ENCODE measurements around the gene ANKH. TPM values are rescaled to one million over a fixed set of nuclear protein-coding genes. Genes with fewer than 3 reads are reported as not detected.

ANKH gene
- polyA plus RNA-seq, 1 donor from 2014 or later, result 9.9 TPM

DNA sequence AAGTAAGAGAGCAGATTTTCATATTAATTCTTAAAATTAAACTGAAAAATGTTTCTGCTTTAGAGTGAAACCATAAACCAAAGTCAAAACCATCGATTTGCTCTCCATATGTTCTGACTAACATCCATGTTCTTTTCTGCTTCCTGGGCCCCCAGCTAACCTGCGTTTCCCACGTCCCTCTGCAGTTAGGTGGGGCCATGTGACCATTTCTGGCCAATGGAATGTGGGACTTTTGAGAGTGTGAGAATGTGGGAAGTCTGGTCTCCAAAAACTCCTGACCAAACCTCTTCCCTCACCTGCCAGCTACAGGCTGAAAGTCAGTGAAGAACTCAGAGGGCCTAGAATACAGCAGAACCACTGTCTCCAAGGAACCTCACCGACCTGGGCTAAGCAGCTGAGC lies 44.9 kb downstream of the ANKH start:
- Histone ChIP-seq H3K4me3 (ENCODE audit: low read length) (no peak overlapping the region), H3K9ac (ENCODE audit: low read length) (no peak overlapping the region), H4K20me1 (ENCODE audit: insufficient read depth) (no peaks in the 10 kb centered on the region), H3F3A (ENCODE audit: insufficient read depth, low read length, poor library complexity, severe bottlenecking) (no peaks in the 10 kb centered on the region), H3K27me3 (ENCODE audit: insufficient read depth, low read depth, low read length) (no peaks in the 10 kb centered on the region), H3K36me3 (ENCODE audit: insufficient read depth, low read length) (no peaks in the 10 kb centered on the region), H3K79me2 (replicated peaks; ENCODE audit: insufficient read depth, low read length) (no peaks in the 10 kb centered on the region), H3K9me2 (ENCODE audit: insufficient read depth, low read length) (no peaks in the 10 kb centered on the region), H3K4me2 (ENCODE audit: low read length) (no peak overlapping the region), H3K27ac (ENCODE audit: low read length) (no peak overlapping the region), H3K9me3 (ENCODE audit: low read length) (no peaks in the 10 kb centered on the region), H2AFZ (ENCODE audit: low read depth, low read length) (no peak overlapping the region)
- TF ChIP-seq RAD21 (conservative IDR thresholded peaks at IDR 0.05) (no peak), TAF1 (IDR thresholded peaks at IDR 0.05; ENCODE audit: low read depth) (no peak)

DNA sequence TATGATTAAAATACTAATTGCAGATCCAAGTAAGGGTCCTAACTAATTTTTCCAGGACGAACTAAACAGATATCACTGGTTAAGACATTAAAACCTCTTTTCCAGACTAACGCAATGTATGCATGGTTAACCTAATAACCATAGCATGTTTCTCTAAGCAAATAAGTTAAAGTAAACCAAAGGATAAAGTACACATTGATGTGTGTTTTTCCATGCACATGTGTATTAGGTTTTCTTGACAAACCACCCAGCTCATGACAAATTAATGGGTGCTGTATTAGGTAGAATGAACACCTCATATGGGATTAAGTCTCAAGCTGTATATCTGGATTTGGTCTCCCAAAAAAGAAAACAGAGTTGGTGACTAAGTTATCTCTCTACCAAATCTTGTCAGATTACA lies 45.6 kb downstream of the ANKH start:
- H4K20me1 ChIP-seq (ENCODE audit: insufficient read depth), result no peaks in the 10 kb centered on the region
- H3K9ac ChIP-seq (ENCODE audit: low read length), result no peak overlapping the region
- H3K9me3 ChIP-seq (ENCODE audit: low read length), result no peaks in the 10 kb centered on the region
- no peak overlapping the region for H3K4me2 ChIP-seq (ENCODE audit: low read length)
- H3K9me2 ChIP-seq (ENCODE audit: insufficient read depth, low read length), result no peaks in the 10 kb centered on the region
- TF ChIP-seq, protein P1, sequence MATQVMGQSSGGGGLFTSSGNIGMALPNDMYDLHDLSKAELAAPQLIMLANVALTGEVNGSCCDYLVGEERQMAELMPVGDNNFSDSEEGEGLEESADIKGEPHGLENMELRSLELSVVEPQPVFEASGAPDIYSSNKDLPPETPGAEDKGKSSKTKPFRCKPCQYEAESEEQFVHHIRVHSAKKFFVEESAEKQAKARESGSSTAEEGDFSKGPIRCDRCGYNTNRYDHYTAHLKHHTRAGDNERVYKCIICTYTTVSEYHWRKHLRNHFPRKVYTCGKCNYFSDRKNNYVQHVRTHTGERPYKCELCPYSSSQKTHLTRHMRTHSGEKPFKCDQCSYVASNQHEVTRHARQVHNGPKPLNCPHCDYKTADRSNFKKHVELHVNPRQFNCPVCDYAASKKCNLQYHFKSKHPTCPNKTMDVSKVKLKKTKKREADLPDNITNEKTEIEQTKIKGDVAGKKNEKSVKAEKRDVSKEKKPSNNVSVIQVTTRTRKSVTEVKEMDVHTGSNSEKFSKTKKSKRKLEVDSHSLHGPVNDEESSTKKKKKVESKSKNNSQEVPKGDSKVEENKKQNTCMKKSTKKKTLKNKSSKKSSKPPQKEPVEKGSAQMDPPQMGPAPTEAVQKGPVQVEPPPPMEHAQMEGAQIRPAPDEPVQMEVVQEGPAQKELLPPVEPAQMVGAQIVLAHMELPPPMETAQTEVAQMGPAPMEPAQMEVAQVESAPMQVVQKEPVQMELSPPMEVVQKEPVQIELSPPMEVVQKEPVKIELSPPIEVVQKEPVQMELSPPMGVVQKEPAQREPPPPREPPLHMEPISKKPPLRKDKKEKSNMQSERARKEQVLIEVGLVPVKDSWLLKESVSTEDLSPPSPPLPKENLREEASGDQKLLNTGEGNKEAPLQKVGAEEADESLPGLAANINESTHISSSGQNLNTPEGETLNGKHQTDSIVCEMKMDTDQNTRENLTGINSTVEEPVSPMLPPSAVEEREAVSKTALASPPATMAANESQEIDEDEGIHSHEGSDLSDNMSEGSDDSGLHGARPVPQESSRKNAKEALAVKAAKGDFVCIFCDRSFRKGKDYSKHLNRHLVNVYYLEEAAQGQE (IDR thresholded peaks at IDR 0.05; ENCODE audit: borderline replicate concordance), result no peak
- TF ChIP-seq RAD21 (conservative IDR thresholded peaks at IDR 0.05), result no peak
- TF ChIP-seq EP300 (conservative IDR thresholded peaks at IDR 0.05; ENCODE audit: poor library complexity, severe bottlenecking), result no peak
- no peak for TF ChIP-seq POLR2AphosphoS5 (IDR thresholded peaks at IDR 0.05)
- TF ChIP-seq SMC3 (conservative IDR thresholded peaks at IDR 0.05; ENCODE audit: poor library complexity), result no peak
- TF ChIP-seq, protein P2, sequence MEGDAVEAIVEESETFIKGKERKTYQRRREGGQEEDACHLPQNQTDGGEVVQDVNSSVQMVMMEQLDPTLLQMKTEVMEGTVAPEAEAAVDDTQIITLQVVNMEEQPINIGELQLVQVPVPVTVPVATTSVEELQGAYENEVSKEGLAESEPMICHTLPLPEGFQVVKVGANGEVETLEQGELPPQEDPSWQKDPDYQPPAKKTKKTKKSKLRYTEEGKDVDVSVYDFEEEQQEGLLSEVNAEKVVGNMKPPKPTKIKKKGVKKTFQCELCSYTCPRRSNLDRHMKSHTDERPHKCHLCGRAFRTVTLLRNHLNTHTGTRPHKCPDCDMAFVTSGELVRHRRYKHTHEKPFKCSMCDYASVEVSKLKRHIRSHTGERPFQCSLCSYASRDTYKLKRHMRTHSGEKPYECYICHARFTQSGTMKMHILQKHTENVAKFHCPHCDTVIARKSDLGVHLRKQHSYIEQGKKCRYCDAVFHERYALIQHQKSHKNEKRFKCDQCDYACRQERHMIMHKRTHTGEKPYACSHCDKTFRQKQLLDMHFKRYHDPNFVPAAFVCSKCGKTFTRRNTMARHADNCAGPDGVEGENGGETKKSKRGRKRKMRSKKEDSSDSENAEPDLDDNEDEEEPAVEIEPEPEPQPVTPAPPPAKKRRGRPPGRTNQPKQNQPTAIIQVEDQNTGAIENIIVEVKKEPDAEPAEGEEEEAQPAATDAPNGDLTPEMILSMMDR (IDR thresholded peaks at IDR 0.05; ENCODE audit: poor library complexity, severe bottlenecking), result no peak
- no peaks in the 10 kb centered on the region for H3K36me3 ChIP-seq (ENCODE audit: insufficient read depth, low read length)
- no peak overlapping the region for H2AFZ ChIP-seq (ENCODE audit: low read depth, low read length)
- no peaks in the 10 kb centered on the region for H3K79me2 ChIP-seq (replicated peaks; ENCODE audit: insufficient read depth, low read length)
- no peaks in the 10 kb centered on the region for H3K27me3 ChIP-seq (ENCODE audit: insufficient read depth, low read depth, low read length)
- no peaks in the 10 kb centered on the region for H3F3A ChIP-seq (ENCODE audit: insufficient read depth, low read length, poor library complexity, severe bottlenecking)
- no peak overlapping the region for H3K27ac ChIP-seq (ENCODE audit: low read length)
- no peak overlapping the region for H3K4me3 ChIP-seq (ENCODE audit: low read length)

DNA sequence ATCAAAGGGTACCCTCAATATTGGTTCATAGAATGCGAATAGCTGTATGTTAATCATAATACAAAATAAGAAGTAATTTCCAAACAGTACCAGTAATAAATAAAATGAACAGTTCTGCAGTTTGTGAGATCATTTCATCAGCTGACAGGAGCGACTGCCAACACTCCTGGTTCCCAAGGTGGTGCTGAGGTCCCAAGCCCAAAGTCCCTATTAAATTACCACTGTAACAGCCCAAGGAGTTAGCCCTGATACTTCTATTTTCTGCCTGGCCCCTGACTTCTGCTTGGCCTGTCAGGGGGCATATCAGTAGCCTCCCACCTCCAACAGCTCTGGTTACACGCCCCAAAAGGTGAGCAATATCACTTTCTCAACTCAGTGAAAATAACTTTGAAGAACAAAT lies 47.1 kb downstream of the ANKH start:
- no peak overlapping the region for H3K4me2 ChIP-seq (ENCODE audit: low read length)
- no peaks in the 10 kb centered on the region for H4K20me1 ChIP-seq (ENCODE audit: insufficient read depth)
- no peak for TF ChIP-seq RAD21 (conservative IDR thresholded peaks at IDR 0.05)
- no peak for TF ChIP-seq MXI1 (conservative IDR thresholded peaks at IDR 0.05; ENCODE audit: poor library complexity, severe bottlenecking)
- no peaks in the 10 kb centered on the region for H3K36me3 ChIP-seq (ENCODE audit: insufficient read depth, low read length)
- H3F3A ChIP-seq (ENCODE audit: insufficient read depth, low read length, poor library complexity, severe bottlenecking), result no peaks in the 10 kb centered on the region
- H3K4me3 ChIP-seq (ENCODE audit: low read length), result no peak overlapping the region
- H3K9me2 ChIP-seq (ENCODE audit: insufficient read depth, low read length), result no peaks in the 10 kb centered on the region
- no peaks in the 10 kb centered on the region for H3K79me2 ChIP-seq (replicated peaks; ENCODE audit: insufficient read depth, low read length)
- no peak overlapping the region for H2AFZ ChIP-seq (ENCODE audit: low read depth, low read length)
- no peak overlapping the region for H3K9ac ChIP-seq (ENCODE audit: low read length)
- no peaks in the 10 kb centered on the region for H3K9me3 ChIP-seq (ENCODE audit: low read length)
- H3K27ac ChIP-seq (ENCODE audit: low read length), result no peak overlapping the region
- no peaks in the 10 kb centered on the region for H3K27me3 ChIP-seq (ENCODE audit: insufficient read depth, low read depth, low read length)

All from neural cell (in vitro differentiated cells).